Measurements from ENCODE around the gene TATDN2.
"Not testable (repeated sequence)": the region's sequence is repeated elsewhere in the genome, so short reads cannot be mapped to it uniquely, and the experiment has no call there.

The TATDN2 gene

DNA sequence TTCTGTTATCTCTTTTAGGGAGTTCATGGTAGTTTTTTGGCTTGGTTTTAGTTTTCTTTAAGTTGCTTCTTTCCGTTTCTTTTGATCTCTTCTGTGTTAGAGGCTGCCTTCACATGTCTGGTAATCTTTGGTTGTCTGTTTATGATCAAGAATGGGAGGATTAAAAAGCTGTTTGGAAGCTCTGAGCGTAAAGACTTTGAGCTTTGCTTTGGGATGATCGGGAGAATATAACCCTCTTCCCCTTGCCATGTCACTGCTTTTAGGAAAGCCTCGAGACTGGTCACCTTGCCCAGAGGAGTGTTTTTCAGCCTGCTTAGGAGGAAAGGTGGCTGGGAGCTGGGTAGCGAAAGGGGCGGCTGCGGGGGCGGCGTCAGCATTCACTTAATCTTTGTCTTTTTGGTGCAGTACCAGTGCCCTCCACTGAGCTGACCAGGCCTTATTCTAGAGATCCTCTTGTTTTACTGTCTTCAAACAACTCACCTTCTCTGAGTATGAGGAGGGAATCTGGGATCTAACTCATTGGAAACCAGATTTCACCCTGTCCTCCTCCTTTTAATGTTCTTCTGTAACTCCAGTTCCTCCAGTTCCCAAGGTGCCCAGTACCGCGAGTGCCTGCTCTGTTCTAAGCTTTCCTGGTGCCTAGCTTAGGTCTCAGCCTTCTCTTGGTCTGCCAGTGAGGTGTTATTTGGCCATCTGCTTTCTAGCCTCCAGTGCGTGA lies 15.5 kb downstream of the TATDN2 start:
- Histone ChIP-seq H3K4me1 (ENCODE audit: insufficient read depth, low read length, poor library complexity, severe bottlenecking) (peaks cover 39% of the 10 kb centered on the region), H3K27me3 (ENCODE audit: insufficient read depth, low read length, poor library complexity, severe bottlenecking) (no peaks in the 10 kb centered on the region), H3K79me2 (ENCODE audit: insufficient read depth, low read length) (peaks cover 99% of the 10 kb centered on the region), H4K20me1 (ENCODE audit: insufficient read depth, low read length, poor library complexity, severe bottlenecking) (peaks cover 59% of the 10 kb centered on the region), H3K9ac (ENCODE audit: low read depth, low read length, poor library complexity, severe bottlenecking) (peak overlapping the region; percentile 37), H3K4me3 (ENCODE audit: low read length, poor library complexity, severe bottlenecking) (peak overlapping the region; percentile 47), H3K4me2 (ENCODE audit: low read depth, low read length, poor library complexity, severe bottlenecking) (peak overlapping the region; percentile 51), H3K36me3 (ENCODE audit: insufficient read depth, low read length) (peaks cover 74% of the 10 kb centered on the region), H2AFZ (ENCODE audit: low read length) (no peak overlapping the region), H3K9me2 (replicated peaks; ENCODE audit: low read depth, low read length) (no peaks in the 10 kb centered on the region), H3F3A (ENCODE audit: low read depth) (no peaks in the 10 kb centered on the region), H3K9me3 (ENCODE audit: insufficient read depth, low read depth, low read length) (no peaks in the 10 kb centered on the region)
- TF ChIP-seq, protein P1, sequence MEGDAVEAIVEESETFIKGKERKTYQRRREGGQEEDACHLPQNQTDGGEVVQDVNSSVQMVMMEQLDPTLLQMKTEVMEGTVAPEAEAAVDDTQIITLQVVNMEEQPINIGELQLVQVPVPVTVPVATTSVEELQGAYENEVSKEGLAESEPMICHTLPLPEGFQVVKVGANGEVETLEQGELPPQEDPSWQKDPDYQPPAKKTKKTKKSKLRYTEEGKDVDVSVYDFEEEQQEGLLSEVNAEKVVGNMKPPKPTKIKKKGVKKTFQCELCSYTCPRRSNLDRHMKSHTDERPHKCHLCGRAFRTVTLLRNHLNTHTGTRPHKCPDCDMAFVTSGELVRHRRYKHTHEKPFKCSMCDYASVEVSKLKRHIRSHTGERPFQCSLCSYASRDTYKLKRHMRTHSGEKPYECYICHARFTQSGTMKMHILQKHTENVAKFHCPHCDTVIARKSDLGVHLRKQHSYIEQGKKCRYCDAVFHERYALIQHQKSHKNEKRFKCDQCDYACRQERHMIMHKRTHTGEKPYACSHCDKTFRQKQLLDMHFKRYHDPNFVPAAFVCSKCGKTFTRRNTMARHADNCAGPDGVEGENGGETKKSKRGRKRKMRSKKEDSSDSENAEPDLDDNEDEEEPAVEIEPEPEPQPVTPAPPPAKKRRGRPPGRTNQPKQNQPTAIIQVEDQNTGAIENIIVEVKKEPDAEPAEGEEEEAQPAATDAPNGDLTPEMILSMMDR (conservative IDR thresholded peaks at IDR 0.05; ENCODE audit: low read length), result peak; percentile 62
- TF ChIP-seq EZH2phosphoT487 (IDR thresholded peaks at IDR 0.05; ENCODE audit: borderline replicate concordance), result no peak

DNA sequence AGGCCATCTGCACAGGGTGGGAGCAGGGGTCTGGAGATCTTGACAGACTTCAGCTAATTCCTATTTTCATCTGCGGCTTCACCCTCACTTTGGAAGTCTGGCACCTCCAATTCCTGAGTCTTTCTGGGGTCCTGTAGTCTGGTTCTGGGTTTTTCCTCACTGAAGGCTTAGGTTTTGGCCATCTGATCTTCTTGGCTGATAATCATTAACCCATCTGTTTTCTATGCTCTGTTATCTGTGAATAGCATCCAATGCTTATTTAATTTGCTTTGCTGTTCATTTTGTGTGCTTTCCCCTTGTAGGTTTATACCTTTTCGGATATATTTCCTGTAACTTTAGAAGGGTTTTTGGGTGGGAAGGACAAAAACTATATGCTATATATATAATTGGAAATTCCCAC lies 17.6 kb downstream of the TATDN2 start:
- H3K9me3 ChIP-seq (ENCODE audit: insufficient read depth, low read depth, low read length), result no peaks in the 10 kb centered on the region
- no peaks in the 10 kb centered on the region for H3F3A ChIP-seq (ENCODE audit: low read depth)
- peaks cover 56% of the 10 kb centered on the region for H4K20me1 ChIP-seq (ENCODE audit: insufficient read depth, low read length, poor library complexity, severe bottlenecking)
- no peak overlapping the region for H2AFZ ChIP-seq (ENCODE audit: low read length)
- TF ChIP-seq, protein P1 (conservative IDR thresholded peaks at IDR 0.05; ENCODE audit: low read length), result no peak
- no peak for TF ChIP-seq EZH2phosphoT487 (IDR thresholded peaks at IDR 0.05; ENCODE audit: borderline replicate concordance)
- peaks cover 99% of the 10 kb centered on the region for H3K79me2 ChIP-seq (ENCODE audit: insufficient read depth, low read length)
- peaks cover 32% of the 10 kb centered on the region for H3K4me1 ChIP-seq (ENCODE audit: insufficient read depth, low read length, poor library complexity, severe bottlenecking)
- no peaks in the 10 kb centered on the region for H3K9me2 ChIP-seq (replicated peaks; ENCODE audit: low read depth, low read length)
- H3K27me3 ChIP-seq (ENCODE audit: insufficient read depth, low read length, poor library complexity, severe bottlenecking), result no peaks in the 10 kb centered on the region
- H3K4me3 ChIP-seq (ENCODE audit: low read length, poor library complexity, severe bottlenecking), result no peak overlapping the region
- peak overlapping the region; percentile 33 for H3K4me2 ChIP-seq (ENCODE audit: low read depth, low read length, poor library complexity, severe bottlenecking)
- H3K9ac ChIP-seq (ENCODE audit: low read depth, low read length, poor library complexity, severe bottlenecking), result no peak overlapping the region
- peaks cover 75% of the 10 kb centered on the region for H3K36me3 ChIP-seq (ENCODE audit: insufficient read depth, low read length)

DNA sequence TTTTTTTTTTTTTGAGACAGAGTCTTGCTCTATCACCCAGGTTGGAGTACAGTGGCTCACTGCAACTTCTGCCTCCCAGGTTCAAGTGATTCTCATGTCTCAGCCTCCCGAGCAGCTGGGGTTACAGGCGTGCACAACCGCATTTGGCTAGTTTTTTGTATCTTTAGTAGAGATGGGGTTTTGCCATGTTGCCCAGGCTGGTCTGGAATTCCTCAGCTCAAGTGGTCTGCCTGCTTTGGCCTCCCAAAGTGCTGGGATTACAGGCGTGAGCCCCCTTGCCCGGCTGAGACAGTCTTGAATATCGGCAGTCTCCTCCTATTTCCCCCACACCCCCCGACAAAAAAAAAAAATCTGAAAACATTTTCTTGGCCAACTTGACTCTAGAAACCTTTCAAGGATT lies 18.7 kb downstream of the TATDN2 start:
- not testable (repeated sequence) for H3K27me3 ChIP-seq (ENCODE audit: insufficient read depth, low read length, poor library complexity, severe bottlenecking)
- Histone ChIP-seq H3K36me3 (ENCODE audit: insufficient read depth, low read length) (peaks cover 76% of the 10 kb centered on the region), H3K79me2 (ENCODE audit: insufficient read depth, low read length) (peaks cover 99% of the 10 kb centered on the region)

DNA sequence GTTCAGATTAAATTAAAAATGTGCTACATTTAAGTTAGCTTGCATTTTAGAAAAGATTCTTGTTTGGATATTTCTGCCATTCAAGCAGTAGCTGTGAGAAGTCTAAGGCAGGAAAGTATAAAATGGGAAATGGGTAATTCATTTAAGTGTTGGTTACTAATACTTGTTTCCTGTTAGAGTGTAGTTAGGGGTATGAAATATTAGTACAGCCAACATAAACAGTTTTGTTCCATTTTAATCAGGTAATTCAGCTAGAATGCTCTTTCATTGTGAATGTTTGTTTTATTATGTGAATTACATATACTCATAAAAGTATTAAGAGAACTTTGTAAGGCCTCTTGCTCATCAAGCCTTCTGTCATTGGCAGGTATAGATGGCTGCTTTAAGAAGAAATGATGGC lies 19.9 kb downstream of the TATDN2 start:
- peaks cover 32% of the 10 kb centered on the region for H3K4me1 ChIP-seq (ENCODE audit: insufficient read depth, low read length, poor library complexity, severe bottlenecking)
- H3K4me2 ChIP-seq (ENCODE audit: low read depth, low read length, poor library complexity, severe bottlenecking), result peak overlapping the region; percentile 43
- no peak overlapping the region for H3K9ac ChIP-seq (ENCODE audit: low read depth, low read length, poor library complexity, severe bottlenecking)
- H3K27me3 ChIP-seq (ENCODE audit: insufficient read depth, low read length, poor library complexity, severe bottlenecking), result no peaks in the 10 kb centered on the region
- H4K20me1 ChIP-seq (ENCODE audit: insufficient read depth, low read length, poor library complexity, severe bottlenecking), result peaks cover 54% of the 10 kb centered on the region
- H3K79me2 ChIP-seq (ENCODE audit: insufficient read depth, low read length), result peaks cover 99% of the 10 kb centered on the region
- H3K9me3 ChIP-seq (ENCODE audit: insufficient read depth, low read depth, low read length), result no peaks in the 10 kb centered on the region
- no peak for TF ChIP-seq EZH2phosphoT487 (IDR thresholded peaks at IDR 0.05; ENCODE audit: borderline replicate concordance)
- TF ChIP-seq, protein P1 (conservative IDR thresholded peaks at IDR 0.05; ENCODE audit: low read length), result no peak
- no peak overlapping the region for H2AFZ ChIP-seq (ENCODE audit: low read length)
- H3K4me3 ChIP-seq (ENCODE audit: low read length, poor library complexity, severe bottlenecking), result peak overlapping the region; percentile 22
- no peaks in the 10 kb centered on the region for H3F3A ChIP-seq (ENCODE audit: low read depth)
- H3K9me2 ChIP-seq (replicated peaks; ENCODE audit: low read depth, low read length), result no peaks in the 10 kb centered on the region
- peaks cover 80% of the 10 kb centered on the region; the same call in 1 of the 2 replicates for H3K36me3 ChIP-seq (ENCODE audit: insufficient read depth, low read length)

More for the DNA sequence above, 18.7 kb downstream of the TATDN2 start:
- H2AFZ ChIP-seq (ENCODE audit: low read length); H3K9me2 ChIP-seq (replicated peaks; ENCODE audit: low read depth, low read length); H3F3A ChIP-seq (ENCODE audit: low read depth); H3K4me3 ChIP-seq (ENCODE audit: low read length, poor library complexity, severe bottlenecking); H3K9ac ChIP-seq (ENCODE audit: low read depth, low read length, poor library complexity, severe bottlenecking); H3K9me3 ChIP-seq (ENCODE audit: insufficient read depth, low read depth, low read length): not testable (repeated sequence)
- H4K20me1 ChIP-seq (ENCODE audit: insufficient read depth, low read length, poor library complexity, severe bottlenecking), result peaks cover 54% of the 10 kb centered on the region
- peak overlapping the region; percentile 43 for H3K4me2 ChIP-seq (ENCODE audit: low read depth, low read length, poor library complexity, severe bottlenecking)
- H3K4me1 ChIP-seq (ENCODE audit: insufficient read depth, low read length, poor library complexity, severe bottlenecking), result peaks cover 31% of the 10 kb centered on the region

All from Loucy (cell line).